Loucy (cell line): ENCODE data around the gene SARNP.

ENCODE experiments used
- H2AFZ ChIP-seq: fragments of 200-600 bp; sonication (generic); 2 replicates; pipeline ENCODE4 v1.6.0; 2016; ENCODE audit warnings: antibody characterized with exemption, mild to moderate bottlenecking, low read length, moderate library complexity
- H3F3A ChIP-seq: fragments of 200-600 bp; 2 replicates; pipeline ENCODE4 v1.6.0; 2016; ENCODE audit warnings: antibody characterized with exemption, low read depth, mild to moderate bottlenecking
- H3K27me3 ChIP-seq: fragments of 200-600 bp; sonication (generic); 2 replicates; pipeline ENCODE4 v1.6.1; 2014; ENCODE audit warnings: low read length, mild to moderate bottlenecking; ENCODE audit not compliant: insufficient read depth, poor library complexity, severe bottlenecking
- H3K36me3 ChIP-seq: fragments of 200-600 bp; sonication (generic); 2 replicates; pipeline ENCODE4 v1.6.1; 2016; ENCODE audit warnings: low read length; ENCODE audit not compliant: insufficient read depth
- H3K4me1 ChIP-seq: fragments of 200-600 bp; sonication (generic); 2 replicates; pipeline ENCODE4 v1.5.1; 2014; ENCODE audit warnings: low read length, mild to moderate bottlenecking; ENCODE audit not compliant: insufficient read depth, poor library complexity, severe bottlenecking
- H3K4me2 ChIP-seq: fragments of 200-600 bp; sonication (generic); 2 replicates; pipeline ENCODE4 v1.6.0; 2014; ENCODE audit warnings: antibody characterized with exemption, low read length, low read depth, mild to moderate bottlenecking; ENCODE audit not compliant: poor library complexity, severe bottlenecking
- H3K4me3 ChIP-seq: fragments of 200-600 bp; sonication (generic); 2 replicates; pipeline ENCODE4 v1.5.1; 2014; ENCODE audit warnings: low read length, mild to moderate bottlenecking, mixed read lengths; ENCODE audit not compliant: poor library complexity, severe bottlenecking
- H3K79me2 ChIP-seq: fragments of 200-600 bp; sonication (generic); 2 replicates; pipeline ENCODE4 v1.6.1; 2014; ENCODE audit warnings: low read length; ENCODE audit not compliant: insufficient read depth
- H3K9ac ChIP-seq: fragments of 200-600 bp; sonication (generic); 2 replicates; pipeline ENCODE4 v1.6.0; 2014; ENCODE audit warnings: mild to moderate bottlenecking, low read depth, low read length, moderate library complexity; ENCODE audit not compliant: poor library complexity, severe bottlenecking
- H3K9me2 ChIP-seq: fragments of 200-600 bp; sonication (generic); replicated peaks from 2 replicates; pipeline ENCODE4 v1.6.1; 2016; ENCODE audit warnings: low read depth, low read length, mixed read lengths
- H3K9me3 ChIP-seq: fragments of 200-600 bp; sonication (generic); 2 replicates; pipeline ENCODE4 v1.6.1; 2014; ENCODE audit warnings: mild to moderate bottlenecking, antibody characterized with exemption, low read length, low read depth; ENCODE audit not compliant: insufficient read depth
- H4K20me1 ChIP-seq: fragments of 200-600 bp; sonication (generic); 2 replicates; pipeline ENCODE4 v1.6.0; 2014; ENCODE audit warnings: antibody characterized with exemption, low read length, mild to moderate bottlenecking; ENCODE audit not compliant: insufficient read depth, poor library complexity, severe bottlenecking
- EZH2phosphoT487 ChIP-seq: fragments of 200-600 bp; IDR thresholded peaks from 2 replicates; pipeline ENCODE4 v1.6.1; 2018; ENCODE audit warnings: antibody characterized with exemption, mild to moderate bottlenecking, moderate library complexity, borderline replicate concordance
- TF ChIP-seq, protein P1 (sequence below): fragments of 200-600 bp; sonication (generic); conservative IDR thresholded peaks from 2 replicates; pipeline ENCODE4 v1.5.1; 2014; ENCODE audit warnings: mild to moderate bottlenecking, antibody characterized with exemption, low read length

Gene SARNP

DNA sequence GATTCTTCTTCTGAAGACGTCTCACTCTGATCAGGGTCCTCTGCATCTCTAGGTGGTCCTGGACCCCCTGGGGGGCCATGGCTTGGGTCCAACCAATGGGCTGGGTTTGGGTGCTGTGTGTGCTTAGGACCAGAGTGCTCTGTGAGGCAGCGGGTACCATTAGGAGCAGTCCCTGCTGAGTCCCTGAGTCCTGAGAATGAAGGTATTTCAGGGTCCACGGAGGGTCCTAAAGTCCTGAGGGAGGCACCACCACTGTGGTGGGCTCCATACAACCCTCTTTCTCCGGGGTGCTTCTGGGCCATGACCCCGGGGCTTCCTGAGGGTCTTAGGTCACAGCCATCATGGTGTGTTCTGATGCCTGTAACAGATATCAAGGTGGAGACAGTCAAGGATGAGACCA is 10.8 kb upstream of the SARNP start:
- no peak overlapping the region for H2AFZ ChIP-seq
- no peaks in the 10 kb centered on the region for H3K36me3 ChIP-seq
- H3K4me3 ChIP-seq = peak overlapping the region; percentile 95
- peaks cover 9% of the 10 kb centered on the region for H4K20me1 ChIP-seq
- peak overlapping the region; percentile 75 for H3K9ac ChIP-seq
- TF ChIP-seq, protein P1, sequence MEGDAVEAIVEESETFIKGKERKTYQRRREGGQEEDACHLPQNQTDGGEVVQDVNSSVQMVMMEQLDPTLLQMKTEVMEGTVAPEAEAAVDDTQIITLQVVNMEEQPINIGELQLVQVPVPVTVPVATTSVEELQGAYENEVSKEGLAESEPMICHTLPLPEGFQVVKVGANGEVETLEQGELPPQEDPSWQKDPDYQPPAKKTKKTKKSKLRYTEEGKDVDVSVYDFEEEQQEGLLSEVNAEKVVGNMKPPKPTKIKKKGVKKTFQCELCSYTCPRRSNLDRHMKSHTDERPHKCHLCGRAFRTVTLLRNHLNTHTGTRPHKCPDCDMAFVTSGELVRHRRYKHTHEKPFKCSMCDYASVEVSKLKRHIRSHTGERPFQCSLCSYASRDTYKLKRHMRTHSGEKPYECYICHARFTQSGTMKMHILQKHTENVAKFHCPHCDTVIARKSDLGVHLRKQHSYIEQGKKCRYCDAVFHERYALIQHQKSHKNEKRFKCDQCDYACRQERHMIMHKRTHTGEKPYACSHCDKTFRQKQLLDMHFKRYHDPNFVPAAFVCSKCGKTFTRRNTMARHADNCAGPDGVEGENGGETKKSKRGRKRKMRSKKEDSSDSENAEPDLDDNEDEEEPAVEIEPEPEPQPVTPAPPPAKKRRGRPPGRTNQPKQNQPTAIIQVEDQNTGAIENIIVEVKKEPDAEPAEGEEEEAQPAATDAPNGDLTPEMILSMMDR = no peak
- TF ChIP-seq EZH2phosphoT487 = no peak
- H3K9me3 ChIP-seq = no peaks in the 10 kb centered on the region
- H3K4me2 ChIP-seq = peak overlapping the region; percentile 99
- H3K9me2 ChIP-seq = no peaks in the 10 kb centered on the region
- H3F3A ChIP-seq = no peaks in the 10 kb centered on the region
- peaks cover 42% of the 10 kb centered on the region for H3K4me1 ChIP-seq
- H3K27me3 ChIP-seq = no peaks in the 10 kb centered on the region
- peaks cover 75% of the 10 kb centered on the region for H3K79me2 ChIP-seq

DNA sequence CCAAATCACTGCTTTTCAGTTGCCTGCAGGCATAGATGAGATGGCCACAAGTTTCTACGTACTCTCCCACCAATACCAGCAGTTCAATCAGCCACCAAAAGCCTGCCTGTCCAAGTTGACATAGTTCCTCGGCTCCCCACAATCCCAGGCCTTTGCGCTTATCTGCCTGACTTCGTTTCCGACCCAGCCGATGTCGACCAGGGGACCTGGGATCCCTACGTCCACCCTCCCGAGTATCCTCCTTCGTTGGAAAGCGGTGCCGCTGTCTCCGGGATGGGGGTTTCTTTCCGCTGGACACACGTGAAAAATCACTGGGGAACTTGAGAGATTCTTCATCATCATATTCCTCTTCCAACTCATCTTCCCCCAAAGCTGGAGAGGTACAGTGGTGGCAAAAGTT is 10.3 kb upstream of the SARNP start:
- H3K9me2 ChIP-seq = no peaks in the 10 kb centered on the region
- H3K79me2 ChIP-seq = peaks cover 75% of the 10 kb centered on the region
- H3K4me2 ChIP-seq = peak overlapping the region; percentile 99
- no peaks in the 10 kb centered on the region for H3K9me3 ChIP-seq
- peaks cover 5% of the 10 kb centered on the region; the same call in 1 of the 2 replicates for H3K36me3 ChIP-seq
- peaks cover 9% of the 10 kb centered on the region for H4K20me1 ChIP-seq
- H3K4me1 ChIP-seq = peaks cover 42% of the 10 kb centered on the region
- H3K4me3 ChIP-seq = peak overlapping the region; percentile 95
- H3K27me3 ChIP-seq = no peaks in the 10 kb centered on the region
- no peak for TF ChIP-seq EZH2phosphoT487
- TF ChIP-seq, protein P1 = no peak
- peak overlapping the region; percentile 75 for H3K9ac ChIP-seq
- no peak overlapping the region for H2AFZ ChIP-seq
- H3F3A ChIP-seq = no peaks in the 10 kb centered on the region

DNA sequence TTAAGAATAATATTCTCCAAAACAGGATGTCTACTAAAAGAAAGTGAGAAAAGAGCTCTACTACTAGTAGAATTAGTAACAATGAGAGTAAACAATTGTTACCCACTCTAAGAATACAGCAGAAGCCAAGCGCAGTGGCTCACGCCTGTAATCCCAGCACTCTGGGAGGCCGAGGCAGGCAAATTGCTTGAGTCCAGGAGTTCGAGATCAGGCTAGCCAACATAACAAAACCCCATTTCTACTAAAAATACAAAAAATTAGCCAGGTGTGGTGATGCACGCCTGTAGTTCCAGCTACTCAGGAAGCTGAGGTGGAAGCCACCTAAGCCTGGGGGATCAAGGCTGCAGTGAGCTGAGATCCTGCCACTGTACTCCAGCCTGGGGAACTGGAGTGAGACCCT is 7.2 kb upstream of the SARNP start:
- Histone ChIP-seq H3K4me1 (peaks cover 31% of the 10 kb centered on the region), H3K4me3 (peak overlapping the region; percentile 95), H3K79me2 (peaks cover 64% of the 10 kb centered on the region), H2AFZ (no peak overlapping the region), H3K9ac (peak overlapping the region; percentile 75), H3K9me2 (no peaks in the 10 kb centered on the region), H3K4me2 (peak overlapping the region; percentile 99), H4K20me1 (peaks cover 18% of the 10 kb centered on the region), H3K27me3 (no peaks in the 10 kb centered on the region), H3K9me3 (no peaks in the 10 kb centered on the region), H3K36me3 (peaks cover 36% of the 10 kb centered on the region; the same call in 1 of the 2 replicates), H3F3A (no peaks in the 10 kb centered on the region; the same call in 1 of the 2 replicates)
- TF ChIP-seq, protein P1 = no peak
- TF ChIP-seq EZH2phosphoT487 = no peak
